ENCODE data around the gene SHPK.

- no peak for TF ChIP-seq CTCF (IDR thresholded peaks at IDR 0.05)
- no peak for TF ChIP-seq POLR2A (IDR thresholded peaks at IDR 0.05)
These were observed 3.8 kb downstream of the SHPK start for GRCh38 chr17:3632287-3632686.
